ENCODE measurements around the gene NDUFS6.

- TF ChIP-seq CTCF (IDR thresholded peaks at IDR 0.05) (no peak), POLR2A (IDR thresholded peaks at IDR 0.05) (no peak)
These were observed 560 bp upstream of the NDUFS6 start for GRCh38 chr5:1800472-1801221.

Data from vagina (tissue), 2 donors.